Measurements from ENCODE around the gene AATF.

The AATF gene

GRCh38 chr17:36980280-36980761 lies 31.6 kb downstream of the AATF start:
- DNase-seq (ENCODE audit: low spot score), result no peak
- CTCF ChIA-PET, result interaction anchor here (0.7 to 1.6 kb wide), 2 partner anchors 9 to 10 kb away, joined by 7 to 8 read pairs; no protein-coding TSS in a partner anchor
- POLR2A ChIA-PET (ENCODE audit: low non-redundant PET), result no interaction called here
- no peak overlapping the region for H3K27ac ChIP-seq
- TF ChIP-seq, protein P1, sequence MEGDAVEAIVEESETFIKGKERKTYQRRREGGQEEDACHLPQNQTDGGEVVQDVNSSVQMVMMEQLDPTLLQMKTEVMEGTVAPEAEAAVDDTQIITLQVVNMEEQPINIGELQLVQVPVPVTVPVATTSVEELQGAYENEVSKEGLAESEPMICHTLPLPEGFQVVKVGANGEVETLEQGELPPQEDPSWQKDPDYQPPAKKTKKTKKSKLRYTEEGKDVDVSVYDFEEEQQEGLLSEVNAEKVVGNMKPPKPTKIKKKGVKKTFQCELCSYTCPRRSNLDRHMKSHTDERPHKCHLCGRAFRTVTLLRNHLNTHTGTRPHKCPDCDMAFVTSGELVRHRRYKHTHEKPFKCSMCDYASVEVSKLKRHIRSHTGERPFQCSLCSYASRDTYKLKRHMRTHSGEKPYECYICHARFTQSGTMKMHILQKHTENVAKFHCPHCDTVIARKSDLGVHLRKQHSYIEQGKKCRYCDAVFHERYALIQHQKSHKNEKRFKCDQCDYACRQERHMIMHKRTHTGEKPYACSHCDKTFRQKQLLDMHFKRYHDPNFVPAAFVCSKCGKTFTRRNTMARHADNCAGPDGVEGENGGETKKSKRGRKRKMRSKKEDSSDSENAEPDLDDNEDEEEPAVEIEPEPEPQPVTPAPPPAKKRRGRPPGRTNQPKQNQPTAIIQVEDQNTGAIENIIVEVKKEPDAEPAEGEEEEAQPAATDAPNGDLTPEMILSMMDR (conservative IDR thresholded peaks at IDR 0.05; ENCODE audit: low read depth), result no peak

DNA sequence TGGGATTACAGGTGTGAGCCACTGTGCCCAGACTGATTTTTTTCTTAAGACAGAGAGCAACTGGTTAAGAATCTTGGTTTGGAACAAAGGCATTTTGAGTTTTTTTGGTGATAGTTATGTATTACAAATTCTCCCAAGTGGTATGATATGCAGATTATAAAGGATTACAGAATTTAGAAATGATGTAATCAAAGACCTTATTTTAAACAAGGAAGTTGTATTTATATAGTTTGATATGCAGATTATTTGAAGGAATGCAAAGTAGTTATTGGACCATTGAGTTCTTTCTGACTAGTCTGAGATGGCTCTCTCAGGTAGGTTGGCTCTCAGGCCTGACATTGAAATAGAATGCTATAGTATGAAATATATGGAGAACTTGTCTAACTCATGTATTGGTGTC lies 34.9 kb downstream of the AATF start:
- TF ChIP-seq, protein P1 (conservative IDR thresholded peaks at IDR 0.05; ENCODE audit: low read depth), result no peak
- no peak overlapping the region for H3K27ac ChIP-seq
- CTCF ChIA-PET, result no interaction called here
- no peak for DNase-seq (ENCODE audit: low spot score)
- POLR2A ChIA-PET (ENCODE audit: low non-redundant PET), result no interaction called here

- ChIA-PET POLR2A (ENCODE audit: low non-redundant PET) (no interaction called here), CTCF (interaction anchor here (0.7 to 1.4 kb wide), 3 partner anchors 9 to 16 kb away, joined by 3 to 8 read pairs (median 4); no protein-coding TSS in a partner anchor)
- no peak for DNase-seq (ENCODE audit: low spot score)
- TF ChIP-seq, protein P1 (conservative IDR thresholded peaks at IDR 0.05; ENCODE audit: low read depth), result no peak
- no peak overlapping the region for H3K27ac ChIP-seq
Measured at GRCh38 chr17:36989173-36989572, 40.4 kb downstream of the AATF start.

GRCh38 chr17:36992701-36993100 lies 43.9 kb downstream of the AATF start:
- DNase-seq (ENCODE audit: low spot score), result no peak
- ChIA-PET POLR2A (ENCODE audit: low non-redundant PET) (no interaction called here), CTCF (no interaction called here)
- H3K27ac ChIP-seq, result no peak overlapping the region
- TF ChIP-seq, protein P1 (conservative IDR thresholded peaks at IDR 0.05; ENCODE audit: low read depth), result no peak

DNA sequence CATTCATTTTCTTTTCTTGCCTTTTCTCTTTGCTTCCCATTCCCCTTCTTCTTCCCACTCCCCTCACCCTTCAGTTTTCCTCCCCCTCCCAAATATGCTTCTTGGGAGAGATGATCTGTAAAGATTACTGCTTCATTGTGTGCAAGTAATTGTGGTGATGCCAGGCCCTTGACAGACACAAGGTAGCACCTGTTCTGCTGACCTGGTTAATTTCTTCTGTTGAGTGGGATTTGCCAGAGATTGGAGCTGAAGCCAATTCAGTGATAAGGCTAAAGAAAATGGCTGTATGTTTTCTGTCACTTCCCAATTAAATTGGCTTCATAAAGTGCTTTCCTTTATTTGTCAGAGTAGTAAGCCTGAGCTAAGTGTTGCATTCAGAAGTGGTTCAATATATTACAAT lies 44.5 kb downstream of the AATF start:
- CTCF ChIA-PET, result no interaction called here
- TF ChIP-seq, protein P1 (conservative IDR thresholded peaks at IDR 0.05; ENCODE audit: low read depth), result no peak

GRCh38 chr17:36994438-36994837 lies 45.7 kb downstream of the AATF start:
- ChIA-PET POLR2A (ENCODE audit: low non-redundant PET) (no interaction called here), CTCF (no interaction called here)
- no peak overlapping the region for H3K27ac ChIP-seq
- DNase-seq (ENCODE audit: low spot score), result no peak
- TF ChIP-seq, protein P1 (conservative IDR thresholded peaks at IDR 0.05; ENCODE audit: low read depth), result no peak

More for the DNA sequence above, 44.5 kb downstream of the AATF start:
- no peak for DNase-seq (ENCODE audit: low spot score)
- H3K27ac ChIP-seq, result no peak overlapping the region
- POLR2A ChIA-PET (ENCODE audit: low non-redundant PET), result no interaction called here

GRCh38 chr17:36999471-36999870 lies 50.7 kb downstream of the AATF start:
- ChIA-PET POLR2A (ENCODE audit: low non-redundant PET) (no interaction called here), CTCF (no interaction called here)
- DNase-seq (ENCODE audit: low spot score), result no peak

More at GRCh38 chr17:36999471-36999870, 50.7 kb downstream of the AATF start:
- TF ChIP-seq, protein P1 (conservative IDR thresholded peaks at IDR 0.05; ENCODE audit: low read depth), result no peak
- H3K27ac ChIP-seq, result no peak overlapping the region
